HG02981 (cell line): Measurements from ENCODE around the gene PHKB.
"Not testable (repeated sequence)": the region's sequence is repeated elsewhere in the genome, so short reads cannot be mapped to it uniquely, and the experiment has no call there.

Experiments
- ATAC-seq: cut with Tn5 transposase; IDR thresholded peaks from one replicate; pipeline ENCODE4 v1.9.1; 2021; ENCODE audit warnings: mild to moderate bottlenecking, moderate library complexity; ENCODE audit not compliant: unreplicated experiment

The PHKB gene

DNA sequence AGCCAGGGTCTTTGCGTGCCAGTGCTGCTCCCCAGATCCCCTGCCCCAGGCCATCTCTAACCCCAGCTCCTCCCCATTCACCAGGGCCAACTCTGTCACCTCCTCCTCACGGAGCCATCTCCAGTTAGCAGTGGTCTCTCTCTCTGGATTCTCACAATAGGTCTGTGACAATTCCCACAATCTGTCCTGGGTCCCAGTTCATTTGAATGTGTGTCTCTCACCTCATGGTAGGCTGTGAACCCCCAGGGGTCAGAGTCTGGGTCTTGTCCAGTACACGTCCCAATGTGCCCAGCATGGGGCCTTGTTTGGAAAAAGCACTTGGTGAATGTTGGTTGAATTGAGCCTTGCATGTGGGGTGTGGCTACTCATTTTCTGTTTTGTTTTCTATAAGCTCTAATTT, 205.3 kb downstream of the PHKB start:
- no peak for ATAC-seq

- no peak for ATAC-seq
Measured at GRCh38 chr16:47667956-47668355, 206.8 kb downstream of the PHKB start.

- no peak for ATAC-seq
Measured at GRCh38 chr16:47672475-47672874, 211.3 kb downstream of the PHKB start.

- ATAC-seq, result no peak
Measured at GRCh38 chr16:47676635-47677177, 215.6 kb downstream of the PHKB start.

- ATAC-seq, result not testable (repeated sequence)
Measured at GRCh38 chr16:47681571-47681970, 220.4 kb downstream of the PHKB start.

DNA sequence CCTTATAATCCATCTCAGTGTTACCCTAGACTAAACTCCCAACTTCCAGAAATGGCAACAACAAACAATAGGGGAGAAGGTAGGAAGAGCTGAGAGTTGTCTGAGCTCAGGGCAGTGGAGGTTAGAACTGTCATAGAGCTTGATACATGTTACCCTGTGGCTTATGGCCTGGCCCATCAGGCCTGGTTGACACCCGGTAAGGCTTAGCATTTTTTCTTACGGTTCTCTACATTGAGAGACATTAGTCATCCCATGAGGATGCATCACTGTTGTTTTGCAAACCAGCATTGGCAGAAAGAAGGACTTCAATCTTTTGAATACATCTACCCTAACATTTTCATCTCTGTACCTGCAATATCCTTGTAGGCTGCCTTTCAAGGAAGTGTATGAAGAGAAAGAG, 226.6 kb downstream of the PHKB start:
- ATAC-seq, result no peak

DNA sequence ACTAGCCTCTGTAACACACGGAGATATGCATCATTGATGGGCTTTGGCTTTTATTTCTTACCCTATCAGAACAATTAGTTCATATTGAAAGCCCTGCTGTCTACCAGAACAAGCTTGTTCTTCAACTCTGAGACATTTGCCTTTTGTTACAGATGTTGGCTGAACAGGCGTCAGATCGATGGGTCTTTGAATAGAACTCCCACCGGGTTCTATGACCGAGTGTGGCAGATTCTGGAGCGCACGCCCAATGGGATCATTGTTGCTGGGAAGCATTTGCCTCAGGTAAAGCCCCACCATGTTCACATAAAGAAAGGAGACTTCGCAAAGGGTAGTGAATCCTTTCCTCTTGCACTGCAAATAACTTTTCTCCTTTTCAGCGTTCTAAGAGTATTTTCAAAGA, 232.1 kb downstream of the PHKB start:
- no peak for ATAC-seq

- no peak for ATAC-seq
Measured at GRCh38 chr16:47694543-47694942, 233.4 kb downstream of the PHKB start.

DNA sequence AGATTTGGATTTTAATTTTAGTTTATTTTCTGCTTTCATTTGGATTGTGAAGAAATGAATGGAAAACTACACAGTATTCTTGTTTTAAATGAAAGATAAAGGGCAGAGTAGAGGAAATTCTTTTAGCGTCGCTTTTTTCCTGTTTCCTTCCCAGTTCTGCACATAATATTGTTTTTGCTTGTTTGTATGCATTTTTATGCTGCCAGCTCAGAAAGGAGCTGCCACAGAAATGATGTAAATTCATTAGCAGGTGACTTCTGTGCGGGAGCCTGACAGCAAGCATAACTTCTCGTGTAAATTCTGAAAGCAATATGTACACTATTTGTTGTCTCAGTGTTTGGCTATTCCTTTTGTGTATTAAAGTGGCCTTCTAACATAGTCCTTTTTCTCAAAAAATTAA, 234.6 kb downstream of the PHKB start:
- no peak for ATAC-seq

GRCh38 chr16:47697826-47698225, 236.7 kb downstream of the PHKB start:
- no peak for ATAC-seq

GRCh38 chr16:47699106-47699505, 238.0 kb downstream of the PHKB start:
- ATAC-seq, result no peak

GRCh38 chr16:47700857-47701587, 239.9 kb downstream of the PHKB start:
- ATAC-seq, result no peak

- ATAC-seq, result no peak
Measured at GRCh38 chr16:47705266-47705665, 244.1 kb downstream of the PHKB start.

GRCh38 chr16:47711809-47712208, 250.7 kb downstream of the PHKB start:
- ATAC-seq, result no peak

- ATAC-seq, result no peak
Measured at GRCh38 chr16:47712276-47713224, 251.4 kb downstream of the PHKB start.

DNA sequence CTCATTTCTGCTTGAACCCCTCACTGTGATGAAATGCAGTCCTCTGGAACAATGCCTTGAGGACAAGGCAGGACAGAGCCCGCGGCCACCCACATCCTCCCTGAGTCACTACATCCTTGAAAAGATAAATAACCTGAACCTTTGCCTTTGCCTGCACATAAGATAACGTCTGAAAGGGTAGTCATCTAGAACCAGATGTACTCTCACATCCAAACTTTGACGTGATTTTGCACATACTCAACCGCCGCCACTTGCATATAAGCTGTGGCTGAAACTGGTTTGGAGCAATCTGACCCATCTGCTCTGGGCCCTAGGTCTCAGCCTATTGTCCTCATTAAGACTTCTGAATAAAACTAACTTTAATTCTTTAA, 252.1 kb downstream of the PHKB start:
- peak; percentile 72 for ATAC-seq

DNA sequence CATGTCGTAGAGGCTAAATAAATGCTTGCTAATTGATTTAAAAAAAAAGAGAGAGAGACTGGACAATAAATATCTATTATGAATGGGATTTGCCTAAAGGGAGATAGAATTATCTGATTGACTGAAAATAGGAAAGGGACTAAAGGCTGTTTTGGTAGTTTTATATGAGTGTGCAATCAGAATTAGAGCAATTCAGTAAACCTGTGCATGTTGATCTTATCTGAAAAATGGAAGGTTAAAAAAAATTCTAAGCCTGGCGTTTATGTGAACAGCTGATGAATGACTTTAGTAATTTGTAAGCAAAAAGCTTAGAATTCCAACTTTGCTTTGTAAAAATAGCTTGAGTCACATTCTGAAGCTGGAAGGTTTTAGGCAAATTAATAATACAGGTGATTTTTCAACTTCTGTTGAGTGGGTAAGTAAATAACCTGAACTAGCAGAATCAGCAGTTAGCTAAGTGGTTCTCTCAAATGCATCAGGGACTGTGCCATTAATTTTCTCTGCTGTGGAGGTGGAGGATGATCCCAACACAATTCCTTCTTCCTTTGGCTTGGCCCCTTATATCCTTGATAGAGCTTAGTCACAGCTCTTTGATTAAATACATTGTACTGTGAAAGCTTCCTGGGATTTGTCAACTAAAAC, 254.4 kb downstream of the PHKB start:
- no peak for ATAC-seq

- no peak for ATAC-seq
Measured at GRCh38 chr16:47716571-47716970, 255.4 kb downstream of the PHKB start.

GRCh38 chr16:47719713-47720112, 258.6 kb downstream of the PHKB start:
- ATAC-seq, result no peak

- no peak for ATAC-seq
Measured at GRCh38 chr16:47721006-47721637, 260.0 kb downstream of the PHKB start.

GRCh38 chr16:47722046-47722445, 260.9 kb downstream of the PHKB start:
- no peak for ATAC-seq
